HG03135 (cell line): Measurements from ENCODE around the gene RBM4.
A peak's percentile ranks its signal among the peaks of the same experiment; 100 is the strongest.
"Not testable (repeated sequence)": the region's sequence is repeated elsewhere in the genome, so short reads cannot be mapped to it uniquely, and the experiment has no call there.

Experiments used
- ATAC-seq: cut with Tn5 transposase; IDR thresholded peaks from one replicate; pipeline ENCODE4 v1.9.1; 2021; ENCODE audit warnings: mild to moderate bottlenecking, moderate library complexity; ENCODE audit not compliant: unreplicated experiment

RBM4 gene

GRCh38 chr11:66616379-66617154 is 21.9 kb upstream of the RBM4 start, which contains the start of gene RBM14:
Gene RBM14 (plus strand): TSS chr11:66616630. CDS start chr11:66616721, 91 bp downstream.
- ATAC-seq: peak; percentile 82

- ATAC-seq: no peak
Observed at GRCh38 chr11:66617155-66617834, 21.2 kb upstream of the RBM4 start.

- no peak for ATAC-seq
Observed at GRCh38 chr11:66619080-66619554, 19.4 kb upstream of the RBM4 start.

DNA sequence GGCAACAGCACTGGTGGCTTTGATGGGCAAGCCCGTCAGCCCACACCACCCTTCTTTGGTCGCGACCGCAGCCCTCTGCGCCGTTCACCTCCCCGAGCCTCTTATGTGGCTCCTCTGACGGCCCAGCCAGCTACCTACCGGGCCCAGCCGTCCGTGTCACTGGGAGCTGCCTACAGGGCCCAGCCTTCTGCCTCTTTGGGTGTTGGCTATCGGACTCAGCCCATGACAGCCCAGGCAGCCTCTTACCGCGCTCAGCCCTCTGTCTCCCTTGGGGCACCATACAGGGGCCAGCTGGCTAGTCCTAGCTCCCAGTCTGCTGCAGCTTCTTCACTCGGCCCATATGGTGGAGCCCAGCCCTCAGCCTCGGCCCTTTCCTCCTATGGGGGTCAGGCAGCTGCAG is 14.1 kb upstream of the RBM4 start:
- ATAC-seq: no peak

- no peak for ATAC-seq
Observed at GRCh38 chr11:66625041-66625751, 13.3 kb upstream of the RBM4 start.

- no peak for ATAC-seq
Observed at GRCh38 chr11:66625752-66626149, 12.8 kb upstream of the RBM4 start.

- ATAC-seq: no peak
Observed at GRCh38 chr11:66626382-66626781, 12.1 kb upstream of the RBM4 start.

- ATAC-seq: no peak
Observed at GRCh38 chr11:66626926-66627325, 11.6 kb upstream of the RBM4 start.

DNA sequence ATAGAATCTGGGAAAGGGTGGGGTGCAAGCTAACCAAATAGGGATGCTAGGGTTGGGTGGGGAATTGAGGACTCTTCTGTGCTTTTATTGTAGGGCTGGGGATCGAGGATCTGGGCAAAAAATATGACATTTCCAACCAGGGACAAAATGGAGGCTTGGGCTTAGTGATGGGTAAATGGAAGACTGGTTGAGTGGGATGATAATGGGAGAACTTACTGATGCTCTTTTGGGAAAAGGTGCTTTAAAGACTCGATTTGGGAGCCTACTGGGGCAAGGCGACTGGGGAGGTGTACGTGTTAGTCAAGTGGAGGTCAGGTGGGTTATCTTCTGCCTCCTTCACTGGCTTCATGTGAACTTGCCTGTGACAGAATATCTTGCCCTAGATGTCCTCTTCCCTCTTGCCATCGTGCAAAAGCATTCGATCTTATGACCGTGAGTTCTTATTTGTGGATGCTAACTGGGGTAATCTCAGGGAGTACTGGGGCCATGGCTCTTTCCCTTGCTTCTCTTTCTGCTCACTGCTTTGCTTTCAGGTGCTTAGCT is 10.4 kb upstream of the RBM4 start:
- ATAC-seq: no peak

GRCh38 chr11:66629356-66629755 is 9.1 kb upstream of the RBM4 start:
- no peak for ATAC-seq

DNA sequence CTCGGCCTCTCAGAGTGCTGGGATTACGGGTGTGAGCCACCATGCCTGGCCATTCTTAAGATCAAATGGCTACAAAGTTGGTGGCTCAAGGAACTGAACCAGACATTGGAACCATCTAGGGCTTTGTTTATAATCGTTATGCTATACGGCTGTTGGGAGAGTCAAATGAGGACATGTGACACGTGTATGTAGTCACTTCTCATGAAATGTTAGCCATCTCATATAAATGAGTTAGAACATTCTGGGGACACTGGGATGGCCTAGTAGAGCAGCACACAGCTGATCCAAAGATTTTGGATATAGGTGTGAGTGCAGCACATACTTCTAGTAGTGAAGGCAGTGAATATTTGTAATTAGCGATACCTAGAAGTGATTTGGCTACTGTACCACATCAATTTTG is 6.6 kb upstream of the RBM4 start:
- ATAC-seq: no peak

GRCh38 chr11:66632952-66633351 is 5.6 kb upstream of the RBM4 start:
- ATAC-seq: no peak

DNA sequence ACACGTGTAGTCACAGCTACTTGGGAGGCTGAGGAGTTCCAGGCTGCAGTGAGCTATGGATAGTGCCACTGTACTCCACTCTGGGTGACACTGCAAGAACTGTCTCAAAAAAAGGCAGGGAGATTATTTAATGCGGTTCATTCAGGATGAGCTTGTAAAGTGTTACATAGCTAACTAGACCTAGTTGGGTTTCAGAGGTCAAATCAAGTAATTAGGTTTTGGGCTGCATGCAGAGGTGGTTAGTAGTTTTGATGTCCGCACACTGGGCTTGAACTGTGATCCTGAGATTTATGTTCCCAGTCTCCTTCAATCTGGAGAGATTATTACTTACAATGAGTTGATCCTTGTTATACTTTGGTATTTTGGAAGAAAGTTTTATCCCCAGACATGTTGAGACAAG is 2.1 kb upstream of the RBM4 start:
- no peak for ATAC-seq

DNA sequence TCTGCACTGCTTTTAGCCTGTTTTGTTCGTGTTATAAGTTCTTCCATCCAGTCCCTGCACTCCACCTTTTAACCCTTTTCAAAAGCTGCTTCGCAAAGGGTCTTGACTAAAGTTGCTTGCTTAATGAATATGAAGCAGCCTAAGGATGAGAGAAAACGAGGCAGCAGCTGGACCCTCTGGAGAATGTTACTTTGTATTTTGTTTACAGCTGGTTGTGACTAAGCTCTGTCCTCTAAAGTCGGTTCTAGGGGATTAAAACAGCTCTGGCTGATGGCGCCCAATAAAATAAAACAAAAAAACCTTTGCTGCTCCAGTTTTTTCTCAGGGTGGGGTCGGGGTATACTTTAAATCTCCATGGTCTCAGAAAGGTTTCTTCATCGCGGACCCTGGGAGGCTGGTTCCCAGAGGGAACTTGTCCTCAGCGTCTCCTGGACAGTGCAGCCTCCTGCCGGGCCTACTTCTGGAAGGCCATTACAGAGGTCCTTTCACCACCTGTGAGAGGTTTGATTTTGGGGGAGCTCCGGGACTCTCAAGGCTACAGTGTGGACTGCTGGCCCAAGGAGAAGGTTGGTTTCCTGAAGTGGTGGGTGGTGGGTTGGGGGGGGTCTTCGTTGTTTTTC is 836 bp upstream of the RBM4 start:
- no peak for ATAC-seq

DNA sequence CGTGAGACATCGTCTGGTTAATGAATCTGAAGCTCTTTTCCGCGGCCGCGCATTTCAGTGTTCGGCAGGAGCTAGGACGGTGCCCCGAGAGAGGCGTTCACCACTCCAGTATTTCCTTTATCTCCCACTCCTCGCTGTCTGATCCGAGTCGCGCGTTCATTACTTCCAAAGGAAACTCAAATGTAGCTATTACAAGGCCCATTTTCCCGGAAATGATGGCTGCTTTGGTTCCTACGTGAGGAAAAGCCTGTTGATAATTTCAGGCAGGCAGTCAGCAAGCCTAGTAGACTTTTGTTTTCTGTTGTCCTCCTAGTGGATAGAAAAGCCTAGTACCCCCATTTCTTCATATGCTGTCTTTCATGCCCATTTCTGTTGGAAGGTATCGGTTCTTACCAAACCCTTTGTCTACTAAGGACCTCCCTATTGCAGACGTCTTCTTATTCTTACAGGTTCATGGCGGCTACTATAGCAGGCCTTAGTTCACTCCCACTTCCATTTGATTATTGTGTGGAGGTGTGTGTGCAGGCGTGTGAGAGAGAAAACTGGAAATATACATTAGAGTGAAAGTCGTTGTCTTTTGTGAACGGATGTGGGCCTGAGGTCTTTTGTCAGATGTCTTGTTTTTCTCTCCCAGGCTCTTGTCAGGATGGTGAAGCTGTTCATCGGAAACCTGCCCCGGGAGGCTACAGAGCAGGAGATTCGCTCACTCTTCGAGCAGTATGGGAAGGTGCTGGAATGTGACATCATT is 737 bp downstream of the RBM4 start:
- ATAC-seq: no peak

DNA sequence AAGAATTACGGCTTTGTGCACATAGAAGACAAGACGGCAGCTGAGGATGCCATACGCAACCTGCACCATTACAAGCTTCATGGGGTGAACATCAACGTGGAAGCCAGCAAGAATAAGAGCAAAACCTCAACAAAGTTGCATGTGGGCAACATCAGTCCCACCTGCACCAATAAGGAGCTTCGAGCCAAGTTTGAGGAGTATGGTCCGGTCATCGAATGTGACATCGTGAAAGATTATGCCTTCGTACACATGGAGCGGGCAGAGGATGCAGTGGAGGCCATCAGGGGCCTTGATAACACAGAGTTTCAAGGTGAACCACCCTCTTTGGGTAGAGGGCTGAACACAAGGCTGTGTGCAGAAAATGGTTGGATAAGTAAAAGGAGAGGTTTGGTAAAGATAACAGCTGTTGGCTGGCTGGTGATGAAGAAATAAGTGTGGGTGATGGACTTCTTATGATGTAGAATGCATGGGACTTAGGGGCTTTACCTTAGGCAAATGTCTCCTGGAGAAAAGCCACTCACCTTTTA is 1.4 kb downstream of the RBM4 start:
- ATAC-seq: not testable (repeated sequence)

GRCh38 chr11:66641834-66642233 is 3.3 kb downstream of the RBM4 start:
- ATAC-seq: no peak

- no peak for ATAC-seq
Observed at GRCh38 chr11:66643745-66644437, 5.4 kb downstream of the RBM4 start.

GRCh38 chr11:66646828-66647227 is 8.3 kb downstream of the RBM4 start:
- ATAC-seq: no peak
